Chondrocyte (in vitro differentiated cells): ENCODE results near the gene CORO2A. TPM values are rescaled to one million over a fixed set of nuclear protein-coding genes. Genes with fewer than 3 reads are reported as not detected.
A peak's percentile ranks its signal among the peaks of the same experiment; 100 is the strongest.

Source experiments
- DNase-seq: peaks from one replicate; pipeline ENCODE4 v3.0.0; 2021; ENCODE audit warnings: mixed read lengths, low spot score
- H3K27ac Mint-ChIP-seq: one replicate; pipeline ENCODE4 v1.8.0; 2021; ENCODE audit warnings: mild to moderate bottlenecking, moderate library complexity, mixed read lengths; ENCODE audit not compliant: unreplicated experiment
- H3K27me3 Mint-ChIP-seq: 2 replicates; pipeline ENCODE4 v1.8.0; 2021; ENCODE audit warnings: low read depth, mixed read lengths
- H3K36me3 Mint-ChIP-seq: 2 replicates; pipeline ENCODE4 v1.8.0; 2021; ENCODE audit warnings: low read depth, mixed read lengths
- H3K4me1 Mint-ChIP-seq: 2 replicates; pipeline ENCODE4 v1.8.0; 2021; ENCODE audit warnings: low read depth, mild to moderate bottlenecking, mixed read lengths
- H3K4me3 Mint-ChIP-seq: one replicate; pipeline ENCODE4 v1.8.0; 2021; ENCODE audit warnings: mild to moderate bottlenecking, moderate library complexity, mixed read lengths; ENCODE audit not compliant: unreplicated experiment
- H3K9me3 Mint-ChIP-seq: 2 replicates; pipeline ENCODE4 v1.8.0; 2021; ENCODE audit warnings: low read depth, mixed read lengths
- total RNA-seq: library from RNA; stranded (reverse); gene quantifications from 3 replicates; pipeline ENCODE4 v1.2.1, GENCODE V29; 2021
- TF ChIP-seq, protein P1 (sequence below): fragments of 200-600 bp; sonication (generic); IDR thresholded peaks from 2 replicates; pipeline ENCODE4 v1.5.0; 2021; ENCODE audit warnings: antibody characterized with exemption, mild to moderate bottlenecking, moderate library complexity

The CORO2A gene
- total RNA-seq, 1 donor from 2014 or later: 10.2 TPM

DNA sequence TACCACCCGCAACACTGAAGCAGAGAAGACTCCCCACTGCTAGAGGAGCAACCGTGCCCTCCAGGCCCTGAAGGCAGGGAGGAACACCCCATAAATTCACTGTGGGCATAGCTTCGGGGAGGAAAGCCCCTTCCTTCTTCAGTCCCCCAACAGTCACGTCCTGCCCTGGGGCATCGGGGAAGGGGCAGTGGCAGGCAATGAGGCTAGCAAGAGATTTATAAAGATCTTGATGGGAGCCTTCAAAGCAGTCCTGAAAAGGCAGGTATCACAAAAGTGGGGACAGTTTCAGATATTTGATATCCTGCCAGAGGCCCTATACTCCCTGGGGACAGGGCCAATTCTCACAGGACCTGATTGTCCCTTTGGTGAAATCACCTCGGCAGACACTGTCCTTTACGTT, 56.5 kb downstream of the CORO2A start:
- TF ChIP-seq, protein P1, sequence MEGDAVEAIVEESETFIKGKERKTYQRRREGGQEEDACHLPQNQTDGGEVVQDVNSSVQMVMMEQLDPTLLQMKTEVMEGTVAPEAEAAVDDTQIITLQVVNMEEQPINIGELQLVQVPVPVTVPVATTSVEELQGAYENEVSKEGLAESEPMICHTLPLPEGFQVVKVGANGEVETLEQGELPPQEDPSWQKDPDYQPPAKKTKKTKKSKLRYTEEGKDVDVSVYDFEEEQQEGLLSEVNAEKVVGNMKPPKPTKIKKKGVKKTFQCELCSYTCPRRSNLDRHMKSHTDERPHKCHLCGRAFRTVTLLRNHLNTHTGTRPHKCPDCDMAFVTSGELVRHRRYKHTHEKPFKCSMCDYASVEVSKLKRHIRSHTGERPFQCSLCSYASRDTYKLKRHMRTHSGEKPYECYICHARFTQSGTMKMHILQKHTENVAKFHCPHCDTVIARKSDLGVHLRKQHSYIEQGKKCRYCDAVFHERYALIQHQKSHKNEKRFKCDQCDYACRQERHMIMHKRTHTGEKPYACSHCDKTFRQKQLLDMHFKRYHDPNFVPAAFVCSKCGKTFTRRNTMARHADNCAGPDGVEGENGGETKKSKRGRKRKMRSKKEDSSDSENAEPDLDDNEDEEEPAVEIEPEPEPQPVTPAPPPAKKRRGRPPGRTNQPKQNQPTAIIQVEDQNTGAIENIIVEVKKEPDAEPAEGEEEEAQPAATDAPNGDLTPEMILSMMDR: no peak
- H3K36me3 Mint-ChIP-seq: peaks cover 10% of the 10 kb centered on the region
- no peaks in the 10 kb centered on the region for H3K4me1 Mint-ChIP-seq
- H3K27ac Mint-ChIP-seq: no peak overlapping the region
- no peak overlapping the region for H3K4me3 Mint-ChIP-seq
- H3K9me3 Mint-ChIP-seq: no peaks in the 10 kb centered on the region
- H3K27me3 Mint-ChIP-seq: no peaks in the 10 kb centered on the region
- DNase-seq: peak; percentile 33

DNA sequence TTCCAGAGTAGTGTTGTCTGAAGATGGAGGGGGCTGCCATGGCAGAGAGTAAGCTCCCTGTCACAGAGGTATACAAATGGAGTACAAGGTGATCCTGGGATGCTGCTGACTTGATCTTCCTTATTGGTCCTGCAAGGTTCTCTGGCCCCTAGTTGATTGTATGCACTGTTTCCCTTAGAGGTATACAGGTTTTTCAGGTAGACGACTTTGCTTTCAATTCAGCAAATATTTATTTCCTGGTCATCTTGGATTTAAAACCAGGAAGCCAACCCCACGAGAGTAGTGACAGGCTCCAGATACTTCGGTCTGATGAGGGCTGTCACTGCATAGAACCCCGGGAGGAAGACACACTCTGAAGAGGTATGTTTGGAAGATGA, 56.9 kb downstream of the CORO2A start:
- Mint-ChIP-seq H3K36me3 (peaks cover 10% of the 10 kb centered on the region), H3K27ac (no peak overlapping the region), H3K4me3 (no peak overlapping the region), H3K9me3 (no peaks in the 10 kb centered on the region), H3K4me1 (no peaks in the 10 kb centered on the region), H3K27me3 (no peaks in the 10 kb centered on the region)
- DNase-seq: no peak
- TF ChIP-seq, protein P1: no peak

DNA sequence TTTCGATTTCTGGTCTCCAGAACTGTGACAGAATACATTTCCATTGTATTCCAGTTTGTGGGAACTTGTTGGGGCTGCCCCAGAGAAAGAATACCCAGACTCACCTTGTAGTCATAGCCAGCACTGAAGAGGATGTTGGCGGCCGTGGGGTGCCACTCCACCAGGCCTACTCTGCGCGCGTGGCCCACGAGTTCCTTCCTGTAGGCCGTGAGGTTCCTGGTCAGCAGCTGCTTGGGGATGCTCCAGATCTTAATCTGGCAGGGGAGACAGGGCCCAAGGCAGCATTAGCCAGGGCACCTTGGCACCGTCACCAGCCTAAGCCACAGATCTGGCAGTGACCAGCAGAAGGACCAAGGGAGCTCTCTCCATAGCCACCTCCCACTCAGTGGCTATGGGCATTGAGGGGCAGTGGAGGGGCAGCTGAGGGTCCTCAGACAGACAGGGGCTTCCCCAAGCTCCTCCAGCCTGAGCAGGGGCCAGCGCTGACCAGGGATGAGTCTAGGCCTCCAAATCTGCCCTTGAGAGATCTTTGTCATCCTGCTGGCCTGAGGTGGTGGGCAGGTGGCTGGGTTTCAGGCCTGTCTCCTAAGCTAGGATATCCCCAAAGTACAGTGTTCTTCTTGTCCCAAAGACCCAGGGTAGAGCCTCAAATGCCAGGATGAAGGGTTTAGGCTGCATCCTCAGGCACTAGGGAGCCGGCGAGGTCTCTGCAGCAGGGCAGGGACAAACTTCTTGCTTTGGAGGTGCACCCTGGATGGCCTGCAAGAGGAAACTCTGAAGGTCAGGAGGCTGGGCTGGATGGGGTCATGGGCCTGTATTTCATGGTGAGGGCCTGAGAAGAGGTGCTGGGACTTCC, 57.5 kb downstream of the CORO2A start:
- Mint-ChIP-seq H3K27me3 (no peaks in the 10 kb centered on the region), H3K4me3 (no peak overlapping the region), H3K36me3 (peaks cover 10% of the 10 kb centered on the region), H3K4me1 (no peaks in the 10 kb centered on the region), H3K9me3 (no peaks in the 10 kb centered on the region), H3K27ac (no peak overlapping the region)
- DNase-seq: peak; percentile 44
- TF ChIP-seq, protein P1: no peak

DNA sequence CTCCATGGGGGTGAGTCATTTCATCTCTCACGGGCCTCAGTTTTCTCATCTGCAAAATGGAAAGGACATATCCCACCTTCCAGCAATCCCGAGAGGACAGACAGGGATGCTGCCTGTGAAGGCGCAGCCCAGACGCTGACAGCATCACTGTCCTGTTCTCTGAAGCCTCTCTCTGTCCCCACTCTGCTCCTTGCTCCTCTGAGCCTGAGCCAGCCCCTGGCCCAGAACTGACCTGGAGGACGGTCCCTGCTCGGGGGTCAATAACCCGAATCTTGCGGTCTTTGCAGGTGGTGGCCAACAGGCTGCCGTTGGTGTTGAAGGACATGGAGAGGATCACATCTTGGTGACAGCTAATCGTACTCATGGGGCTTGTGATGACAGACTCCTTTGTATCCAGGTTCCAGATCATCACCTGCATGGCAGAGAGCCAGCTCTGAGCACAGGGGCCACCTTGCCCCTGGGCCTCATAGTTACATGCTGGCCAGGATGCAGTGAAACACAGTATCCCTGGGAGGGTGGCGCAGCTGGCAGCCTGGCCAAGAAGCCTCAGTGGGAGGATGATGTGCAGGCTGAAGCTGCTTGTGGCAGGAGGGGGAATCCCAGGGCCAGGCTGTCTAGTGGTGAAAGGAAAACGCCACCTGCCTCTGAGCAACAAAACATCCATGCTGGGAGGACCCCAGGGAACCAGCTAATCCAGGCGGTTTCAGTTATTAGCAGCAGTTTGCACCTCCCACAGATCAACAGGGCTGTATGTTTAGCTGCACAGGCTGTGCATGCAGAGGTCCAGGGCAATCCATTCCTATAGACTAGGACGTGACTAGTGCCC, 59.4 kb downstream of the CORO2A start:
- H3K27ac Mint-ChIP-seq: no peak overlapping the region
- no peaks in the 10 kb centered on the region for H3K27me3 Mint-ChIP-seq
- peak; percentile 43 for DNase-seq
- no peak overlapping the region for H3K4me3 Mint-ChIP-seq
- H3K9me3 Mint-ChIP-seq: no peaks in the 10 kb centered on the region
- TF ChIP-seq, protein P1: no peak
- peaks cover 12% of the 10 kb centered on the region for H3K36me3 Mint-ChIP-seq
- no peaks in the 10 kb centered on the region for H3K4me1 Mint-ChIP-seq

DNA sequence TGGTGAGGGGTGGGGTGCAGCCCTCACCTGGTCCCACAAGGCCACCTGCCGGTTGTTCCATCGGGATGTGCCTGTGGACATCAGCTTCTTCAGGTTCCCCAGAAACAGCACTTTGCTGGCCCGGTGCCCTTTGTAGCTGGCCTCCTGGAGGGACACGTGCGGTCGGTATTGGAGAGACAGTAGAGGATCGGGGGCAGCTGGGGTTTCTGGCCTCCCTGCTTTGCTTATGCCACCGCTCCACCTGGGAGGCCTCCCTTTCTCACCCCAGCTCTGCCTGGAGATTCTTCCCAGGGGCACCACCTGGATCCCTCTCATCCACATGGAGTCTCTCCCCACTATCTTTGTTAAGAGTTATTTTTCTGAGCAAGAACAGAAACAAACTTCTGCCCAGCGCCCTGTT, 60.3 kb downstream of the CORO2A start:
- no peak for DNase-seq
- H3K27ac Mint-ChIP-seq: no peak overlapping the region
- H3K4me3 Mint-ChIP-seq: no peak overlapping the region
- H3K9me3 Mint-ChIP-seq: no peaks in the 10 kb centered on the region
- TF ChIP-seq, protein P1: no peak
- no peaks in the 10 kb centered on the region for H3K4me1 Mint-ChIP-seq
- no peaks in the 10 kb centered on the region for H3K27me3 Mint-ChIP-seq
- H3K36me3 Mint-ChIP-seq: peaks cover 14% of the 10 kb centered on the region
